WTC11 (cell line): ENCODE measurements around the gene COPZ2. TPM values are rescaled to one million over a fixed set of nuclear protein-coding genes. Genes with fewer than 3 reads are reported as not detected.

Experiments used
- ATAC-seq: fragments of 200-7000 bp; cut with Tn5 transposase; 2 replicates; pipeline ENCODE4 v1.10.0; 2021; ENCODE audit warnings: mild to moderate bottlenecking, moderate library complexity
- CTCF ChIA-PET: fragments of 300-600 bp; sonication (Branson Sonifier 250); formaldehyde crosslinking; loops from one replicate; lab custom pipeline; 2021; ENCODE audit warnings: antibody characterized with exemption; lab: Charles Lee
- POLR2A ChIA-PET: fragments of 350-600 bp; sonication (Branson Sonifier 250); formaldehyde crosslinking; loops from one replicate; lab custom pipeline; 2021; ENCODE audit warnings: antibody characterized with exemption; lab: Charles Lee
- DNase-seq: peaks from one replicate; pipeline ENCODE4 v3.0.0; 2021; ENCODE audit warnings: low spot score
- H3K27ac Mint-ChIP-seq: 2 replicates; pipeline ENCODE4 v1.8.0; 2021; ENCODE audit warnings: mixed read lengths
- H3K27me3 Mint-ChIP-seq: 2 replicates; pipeline ENCODE4 v1.8.0; 2021; ENCODE audit warnings: low read depth, mild to moderate bottlenecking, moderate library complexity, mixed read lengths
- H3K36me3 Mint-ChIP-seq: 2 replicates; pipeline ENCODE4 v1.8.0; 2021; ENCODE audit warnings: mixed read lengths
- H3K4me1 Mint-ChIP-seq: 2 replicates; pipeline ENCODE4 v1.8.0; 2022; ENCODE audit warnings: mixed read lengths
- H3K4me3 Mint-ChIP-seq: 2 replicates; pipeline ENCODE4 v1.8.0; 2021; ENCODE audit warnings: mild to moderate bottlenecking, moderate library complexity, mixed read lengths
- H3K9me3 Mint-ChIP-seq: 2 replicates; pipeline ENCODE4 v1.8.0; 2021; ENCODE audit warnings: mixed read lengths
- ARID4B ChIP-seq: sonication (generic); formaldehyde crosslinking; IDR thresholded peaks from 2 replicates; pipeline ENCODE4 v1.8.0; 2023; ENCODE audit warnings: missing genetic modification reagents, mild to moderate bottlenecking, borderline replicate concordance
- CBFB ChIP-seq: sonication (generic); formaldehyde crosslinking; IDR thresholded peaks from 2 replicates; pipeline ENCODE4 v1.8.1; 2022; ENCODE audit warnings: mild to moderate bottlenecking, low read depth, missing genetic modification reagents
- CDX4 ChIP-seq: fragments of 250-450 bp; sonication (Bioruptor Pico); IDR thresholded peaks from 2 replicates; pipeline ENCODE4 v1.9.0; 2021; ENCODE audit warnings: moderate library complexity, mild to moderate bottlenecking, inconsistent platforms, borderline replicate concordance
- ELF4 ChIP-seq: sonication (generic); formaldehyde crosslinking; IDR thresholded peaks from 2 replicates; pipeline ENCODE4 v1.8.1; 2022; ENCODE audit warnings: low read depth, mild to moderate bottlenecking, moderate library complexity, missing genetic modification reagents
- GABPB1 ChIP-seq: sonication (generic); formaldehyde crosslinking; IDR thresholded peaks from 2 replicates; pipeline ENCODE4 v1.8.1; 2023; ENCODE audit warnings: mild to moderate bottlenecking, missing genetic modification reagents
- HMGA2 ChIP-seq: fragments of 250-450 bp; sonication (Bioruptor Pico); IDR thresholded peaks from 2 replicates; pipeline ENCODE4 v1.4.0; 2021; ENCODE audit warnings: mild to moderate bottlenecking, moderate library complexity
- KAT7 ChIP-seq: sonication (generic); formaldehyde crosslinking; IDR thresholded peaks from 2 replicates; pipeline ENCODE4 v1.8.1; 2023; ENCODE audit warnings: missing genetic modification reagents, mild to moderate bottlenecking, borderline replicate concordance
- MLX ChIP-seq: sonication (generic); formaldehyde crosslinking; IDR thresholded peaks from 2 replicates; pipeline ENCODE4 v1.8.1; 2023; ENCODE audit warnings: mild to moderate bottlenecking, missing genetic modification reagents, moderate library complexity
- NFYB ChIP-seq: sonication (generic); formaldehyde crosslinking; conservative IDR thresholded peaks from 2 replicates; pipeline ENCODE4 v1.8.0; 2022; ENCODE audit warnings: low read depth, missing genetic modification reagents
- NR1H2 ChIP-seq: sonication (generic); formaldehyde crosslinking; IDR thresholded peaks from 2 replicates; pipeline ENCODE4 v1.9.0; 2021; ENCODE audit warnings: mild to moderate bottlenecking, moderate library complexity, missing genetic modification reagents
- NR3C1 ChIP-seq: sonication (generic); formaldehyde crosslinking; conservative IDR thresholded peaks from 2 replicates; pipeline ENCODE4 v1.8.1; 2023; ENCODE audit warnings: low read depth, mild to moderate bottlenecking, missing genetic modification reagents
- PREB ChIP-seq: sonication (generic); formaldehyde crosslinking; IDR thresholded peaks from 2 replicates; pipeline ENCODE4 v1.8.1; 2022; ENCODE audit warnings: mild to moderate bottlenecking, missing genetic modification reagents, moderate library complexity, borderline replicate concordance
- RELA ChIP-seq: sonication (generic); formaldehyde crosslinking; IDR thresholded peaks from 2 replicates; pipeline ENCODE4 v1.8.1; 2022; ENCODE audit warnings: missing genetic modification reagents, mild to moderate bottlenecking, borderline replicate concordance
- TEAD4 ChIP-seq: sonication (generic); formaldehyde crosslinking; IDR thresholded peaks from 2 replicates; pipeline ENCODE4 v1.8.0; 2022; ENCODE audit warnings: mild to moderate bottlenecking, missing genetic modification reagents
- ZNF138 ChIP-seq: sonication (generic); formaldehyde crosslinking; conservative IDR thresholded peaks from 2 replicates; pipeline ENCODE4 v1.8.1; 2022; ENCODE audit warnings: mild to moderate bottlenecking, moderate library complexity, missing genetic modification reagents
- ZNF232 ChIP-seq: sonication (generic); formaldehyde crosslinking; IDR thresholded peaks from 2 replicates; pipeline ENCODE4 v1.8.0; 2022; ENCODE audit warnings: mild to moderate bottlenecking, missing genetic modification reagents
- ZNF281 ChIP-seq: sonication (generic); formaldehyde crosslinking; IDR thresholded peaks from 2 replicates; pipeline ENCODE4 v1.8.0; 2023; ENCODE audit warnings: mild to moderate bottlenecking, missing genetic modification reagents
- ZNF425 ChIP-seq: fragments of 250-450 bp; sonication (Bioruptor Pico); conservative IDR thresholded peaks from 2 replicates; pipeline ENCODE4 v1.9.0; 2021; ENCODE audit warnings: mild to moderate bottlenecking
- total RNA-seq: library from RNA; stranded (reverse); gene quantifications from 3 replicates; pipeline ENCODE4 v1.2.3, GENCODE V29; 2021
- TF ChIP-seq, protein P1 (sequence below): sonication (generic); formaldehyde crosslinking; IDR thresholded peaks from 2 replicates; pipeline ENCODE4 v1.8.1; 2022; ENCODE audit warnings: mild to moderate bottlenecking, moderate library complexity, missing genetic modification reagents

Gene COPZ2
- total RNA-seq, 1 experiment from 2014 or later, result 0.44 TPM

DNA sequence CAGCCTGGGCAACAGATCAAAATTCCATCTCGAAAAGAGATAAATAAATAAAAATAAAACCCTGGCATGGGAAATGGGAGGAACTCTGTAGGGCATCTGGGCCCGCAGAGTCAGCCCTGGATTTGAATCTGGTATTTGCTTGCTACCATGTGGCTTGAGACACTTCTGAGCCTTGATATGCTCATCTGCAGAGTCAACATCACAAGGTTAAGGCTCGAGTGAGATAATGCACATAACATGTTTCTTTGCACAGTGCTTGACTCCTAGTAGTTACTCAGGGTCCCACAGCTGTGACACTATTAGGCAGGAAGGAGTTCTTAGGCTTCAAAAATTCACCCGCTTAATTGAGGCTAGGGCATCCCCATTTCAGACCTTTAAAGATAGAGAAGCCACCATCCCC, 45.4 kb downstream of the COPZ2 start:
- H3K4me1 Mint-ChIP-seq, result peaks cover 59% of the 10 kb centered on the region
- ATAC-seq (no peak), DNase-seq (no peak)
- ChIA-PET POLR2A (no interaction called here), CTCF (interaction anchor here (1.2 to 2.0 kb wide), 3 partner anchors 12 to 45 kb away, joined by 3 to 9 read pairs (median 5); no protein-coding TSS in a partner anchor)
- no peaks in the 10 kb centered on the region for H3K36me3 Mint-ChIP-seq
- H3K9me3 Mint-ChIP-seq, result no peaks in the 10 kb centered on the region
- TF ChIP-seq ELF4 (CRISPR knock-in tag) (no peak), MLX (no peak), PREB (CRISPR knock-in tag) (no peak), HMGA2 (CRISPR knock-in tag) (no peak), NFYB (CRISPR knock-in tag) (no peak), ZNF425 (CRISPR knock-in tag) (no peak), ARID4B (CRISPR knock-in tag) (no peak), NR3C1 (CRISPR knock-in tag) (no peak), CDX4 (no peak), ZNF138 (no peak), GABPB1 (CRISPR knock-in tag) (no peak), CBFB (CRISPR knock-in tag) (no peak), RELA (CRISPR knock-in tag) (no peak), TEAD4 (CRISPR knock-in tag) (no peak), NR1H2 (CRISPR knock-in tag) (no peak), KAT7 (CRISPR knock-in tag) (no peak), ZNF281 (CRISPR knock-in tag) (no peak), ZNF232 (CRISPR knock-in tag) (no peak)
- TF ChIP-seq, protein P1, sequence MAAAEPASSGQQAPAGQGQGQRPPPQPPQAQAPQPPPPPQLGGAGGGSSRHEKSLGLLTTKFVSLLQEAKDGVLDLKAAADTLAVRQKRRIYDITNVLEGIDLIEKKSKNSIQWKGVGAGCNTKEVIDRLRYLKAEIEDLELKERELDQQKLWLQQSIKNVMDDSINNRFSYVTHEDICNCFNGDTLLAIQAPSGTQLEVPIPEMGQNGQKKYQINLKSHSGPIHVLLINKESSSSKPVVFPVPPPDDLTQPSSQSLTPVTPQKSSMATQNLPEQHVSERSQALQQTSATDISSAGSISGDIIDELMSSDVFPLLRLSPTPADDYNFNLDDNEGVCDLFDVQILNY (CRISPR knock-in tag), result no peak
- no peak overlapping the region for H3K4me3 Mint-ChIP-seq
- no peak overlapping the region for H3K27ac Mint-ChIP-seq
- H3K27me3 Mint-ChIP-seq, result no peaks in the 10 kb centered on the region
